SKM-1 treated with dmso at 0.1 percent for 144 hours (cell line): ENCODE measurements around the gene CATSPERZ.

Experiments
- DNase-seq: peaks from one replicate; lab custom pipeline; 2025; ENCODE audit not compliant: unreplicated experiment; lab: John Stamatoyannopoulos, UW

Gene CATSPERZ

GRCh38 chr11:64263947-64264317 is 36.2 kb upstream of the CATSPERZ start:
- DNase-seq = no peak

GRCh38 chr11:64264371-64264852 is 35.7 kb upstream of the CATSPERZ start:
- DNase-seq = no peak

- DNase-seq = no peak
Measured at GRCh38 chr11:64265176-64266160, 34.7 kb upstream of the CATSPERZ start.

GRCh38 chr11:64266339-64266738 is 33.8 kb upstream of the CATSPERZ start:
- DNase-seq = no peak

- DNase-seq = no peak
Measured at GRCh38 chr11:64267207-64267945, 32.8 kb upstream of the CATSPERZ start.

- no peak for DNase-seq
Measured at GRCh38 chr11:64268025-64268892, 31.9 kb upstream of the CATSPERZ start.

- DNase-seq = peak; percentile 72
Measured at GRCh38 chr11:64268893-64269539, 31.1 kb upstream of the CATSPERZ start.

- DNase-seq = peak; percentile 99
Measured at GRCh38 chr11:64269540-64270220, 30.5 kb upstream of the CATSPERZ start.

- no peak for DNase-seq
Measured at GRCh38 chr11:64275031-64275800, 24.9 kb upstream of the CATSPERZ start.

GRCh38 chr11:64275841-64276240 is 24.3 kb upstream of the CATSPERZ start:
- DNase-seq = no peak

GRCh38 chr11:64276653-64277431 is 23.3 kb upstream of the CATSPERZ start:
- no peak for DNase-seq

- no peak for DNase-seq
Measured at GRCh38 chr11:64278576-64279190, 21.5 kb upstream of the CATSPERZ start.

- no peak for DNase-seq
Measured at GRCh38 chr11:64281957-64282770, 18.0 kb upstream of the CATSPERZ start.

GRCh38 chr11:64283092-64283491 is 17.1 kb upstream of the CATSPERZ start:
- no peak for DNase-seq

- DNase-seq = peak; percentile 93
Measured at GRCh38 chr11:64284048-64284961, 15.9 kb upstream of the CATSPERZ start, which contains the start of gene BAD. Gene BAD (minus strand): TSS chr11:64284665. CDS start chr11:64284368, 297 bp downstream.
